OCI-LY7 (cell line): Measurements from ENCODE around the gene FGGY.

Source experiments
- EZH2phosphoT487 ChIP-seq: fragments of 200-600 bp; sonication (generic); IDR thresholded peaks from 2 replicates; pipeline ENCODE4 v1.6.1; 2018; ENCODE audit warnings: low read depth, borderline replicate concordance, mild to moderate bottlenecking, mixed run types, antibody characterized with exemption, low read length, moderate library complexity, mixed read lengths
- TF ChIP-seq, protein P1 (sequence below): fragments of 200-600 bp; sonication (generic); conservative IDR thresholded peaks from 2 replicates; pipeline ENCODE4 v1.5.1; 2014; ENCODE audit warnings: mild to moderate bottlenecking, antibody characterized with exemption, low read length, moderate library complexity, mixed read lengths

DNA sequence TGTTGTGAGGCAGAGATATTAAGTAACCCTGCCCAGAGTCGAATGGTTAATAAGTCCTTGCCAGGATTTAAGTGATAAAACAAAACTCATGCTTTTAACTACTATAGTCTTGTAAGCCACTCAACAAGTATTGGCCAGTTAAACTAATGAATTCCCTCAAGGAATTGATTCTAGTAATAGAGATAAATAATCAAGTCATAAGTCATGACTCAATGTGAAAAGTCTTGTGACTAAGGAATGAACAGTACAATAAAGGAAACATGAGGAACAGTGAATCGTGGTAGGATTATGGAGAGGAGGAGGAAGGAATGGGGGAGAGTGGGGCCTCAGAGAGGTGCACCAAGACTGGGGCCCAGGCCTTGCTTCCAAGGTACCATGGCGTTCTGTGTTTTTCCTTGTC lies 104.7 kb downstream of the FGGY start:
- TF ChIP-seq, protein P1, sequence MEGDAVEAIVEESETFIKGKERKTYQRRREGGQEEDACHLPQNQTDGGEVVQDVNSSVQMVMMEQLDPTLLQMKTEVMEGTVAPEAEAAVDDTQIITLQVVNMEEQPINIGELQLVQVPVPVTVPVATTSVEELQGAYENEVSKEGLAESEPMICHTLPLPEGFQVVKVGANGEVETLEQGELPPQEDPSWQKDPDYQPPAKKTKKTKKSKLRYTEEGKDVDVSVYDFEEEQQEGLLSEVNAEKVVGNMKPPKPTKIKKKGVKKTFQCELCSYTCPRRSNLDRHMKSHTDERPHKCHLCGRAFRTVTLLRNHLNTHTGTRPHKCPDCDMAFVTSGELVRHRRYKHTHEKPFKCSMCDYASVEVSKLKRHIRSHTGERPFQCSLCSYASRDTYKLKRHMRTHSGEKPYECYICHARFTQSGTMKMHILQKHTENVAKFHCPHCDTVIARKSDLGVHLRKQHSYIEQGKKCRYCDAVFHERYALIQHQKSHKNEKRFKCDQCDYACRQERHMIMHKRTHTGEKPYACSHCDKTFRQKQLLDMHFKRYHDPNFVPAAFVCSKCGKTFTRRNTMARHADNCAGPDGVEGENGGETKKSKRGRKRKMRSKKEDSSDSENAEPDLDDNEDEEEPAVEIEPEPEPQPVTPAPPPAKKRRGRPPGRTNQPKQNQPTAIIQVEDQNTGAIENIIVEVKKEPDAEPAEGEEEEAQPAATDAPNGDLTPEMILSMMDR = no peak
- no peak for TF ChIP-seq EZH2phosphoT487
